HCT116 (cell line): ENCODE measurements around the gene PLD1. TPM values are rescaled to one million over a fixed set of nuclear protein-coding genes. Genes with fewer than 3 reads are reported as not detected.

Experiments used
- ATAC-seq: fragments of 200-7000 bp; cut with Tn5 transposase; 2 replicates; pipeline ENCODE4 v1.9.1; 2020; ENCODE audit warnings: mild to moderate bottlenecking, moderate library complexity
- BruUV-seq: library from RNA; stranded (reverse); fragments of 400-500 nt; replicated peaks from 2 replicates; lab custom pipeline; 2021; lab: Mats Ljungman, UMichigan
- CTCF ChIA-PET: fragments of 300-600 bp; sonication (Branson Sonifier 250); formaldehyde crosslinking; loops from one replicate; lab custom pipeline; 2021; ENCODE audit warnings: antibody characterized with exemption; lab: Charles Lee
- POLR2A ChIA-PET: fragments of 300-600, 350-600 bp; sonication (Branson Sonifier 250); formaldehyde crosslinking; loops from one replicate; lab custom pipeline; 2021; ENCODE audit warnings: antibody characterized with exemption; lab: Charles Lee
- RAD21 ChIA-PET, 2 experiments: fragments of 300-600 bp; sonication (Branson Sonifier 250); formaldehyde crosslinking; loops; one replicate each; lab custom pipeline; 2023; ENCODE audit warnings: low total read pairs in 2 of 2; ENCODE audit not compliant: uncharacterized antibody in 2 of 2, unreplicated experiment in 2 of 2, low non-redundant PET in 1 of 2; lab: Charles Lee
- DNase-seq: peaks from one replicate; pipeline ENCODE4 v3.0.0-alpha.2; 2010; ENCODE audit warnings: low read depth, low spot score
- H2AFZ ChIP-seq: fragments of 200-600 bp; shearing (Covaris generic), sonication (generic); 2 replicates; pipeline ENCODE4 v1.6.1; 2017; ENCODE audit warnings: low read depth, mixed run types, mixed read lengths, antibody characterized with exemption, low read length; ENCODE audit not compliant: poor library complexity, severe bottlenecking
- H3K27ac ChIP-seq: 2 replicates; pipeline ENCODE4 v1.5.1; 2012; ENCODE audit warnings: low read depth, low read length
- H3K27me3 ChIP-seq: fragments of 200-600 bp; sonication (generic); 2 replicates; pipeline ENCODE4 v1.6.1; 2016; ENCODE audit warnings: mixed run types, low read length, mixed read lengths; ENCODE audit not compliant: insufficient read depth
- H3K36me3 ChIP-seq, 2 experiments: fragments of 200-500 bp in 1 of 2; fragments of 200-600 bp in 1 of 2; sonication (Bioruptor generic) in 1 of 2; sonication (generic) in 1 of 2; 2 replicates each; pipeline versions ENCODE4 v1.5.1 to v1.6.1; 2014 to 2016; ENCODE audit warnings: low read length in 2 of 2, inconsistent platforms in 1 of 2, mixed read lengths in 1 of 2, mixed run types in 1 of 2; ENCODE audit not compliant: insufficient read depth in 2 of 2, control insufficient read depth in 1 of 2
- H3K4me1 ChIP-seq, 2 experiments: fragments of 200-600 bp in 1 of 2; sonication (generic) in 1 of 2; 2 replicates each; pipeline versions ENCODE4 v1.5.1 to v1.6.1; 2012 to 2017; ENCODE audit warnings: low read length in 2 of 2, inconsistent platforms in 1 of 2, mild to moderate bottlenecking in 1 of 2, mixed read lengths in 1 of 2, mixed run types in 1 of 2, moderate library complexity in 1 of 2; ENCODE audit not compliant: insufficient read depth in 2 of 2, control insufficient read depth in 1 of 2
- H3K4me2 ChIP-seq: fragments of 200-600 bp; sonication (generic); 2 replicates; pipeline ENCODE4 v1.6.1; 2017; ENCODE audit warnings: mixed run types, low read length, mixed read lengths
- H3K4me3 ChIP-seq, 2 experiments: fragments of 200-600 bp in 1 of 2; sonication (generic) in 1 of 2; replicated peaks in 1 of 2; 2 replicates each; pipeline ENCODE4 v1.5.1; 2011 to 2016; ENCODE audit warnings: low read length in 2 of 2, control low read depth in 1 of 2, low read depth in 1 of 2, mild to moderate bottlenecking in 1 of 2, mixed read lengths in 1 of 2, mixed run types in 1 of 2
- H3K79me2 ChIP-seq: fragments of 200-600 bp; sonication (generic); 2 replicates; pipeline ENCODE4 v1.6.1; 2017; ENCODE audit warnings: mild to moderate bottlenecking, mixed run types, low read length, moderate library complexity, mixed read lengths; ENCODE audit not compliant: insufficient read depth
- H3K9ac ChIP-seq: fragments of 200-600 bp; sonication (generic); 2 replicates; pipeline ENCODE4 v1.6.1; 2016; ENCODE audit warnings: low read length, mixed read lengths
- H3K9me2 ChIP-seq: fragments of 200-600 bp; sonication (generic), shearing (Covaris generic); 2 replicates; pipeline ENCODE4 v1.6.1; 2017; ENCODE audit warnings: mixed run types, mild to moderate bottlenecking, moderate library complexity; ENCODE audit not compliant: insufficient read depth
- H3K9me3 ChIP-seq, 2 experiments: fragments of 200-500 bp in 1 of 2; fragments of 200-600 bp in 1 of 2; sonication (Bioruptor generic) in 1 of 2; sonication (generic) in 1 of 2; 2 replicates each; pipeline ENCODE4 v1.6.1; 2014 to 2017; ENCODE audit warnings: low read length in 2 of 2, mixed read lengths in 2 of 2, inconsistent platforms in 1 of 2, low read depth in 1 of 2, mild to moderate bottlenecking in 1 of 2, mixed run types in 1 of 2, moderate library complexity in 1 of 2; ENCODE audit not compliant: control insufficient read depth in 1 of 2, insufficient read depth in 1 of 2
- H4K20me1 ChIP-seq: fragments of 200-600 bp; sonication (generic), shearing (Covaris generic); 2 replicates; pipeline ENCODE4 v1.6.1; 2017; ENCODE audit warnings: mixed run types, mild to moderate bottlenecking, moderate library complexity; ENCODE audit not compliant: insufficient read depth
- CEBPB ChIP-seq: IDR thresholded peaks from 2 replicates; pipeline ENCODE4 v1.6.1; 2012; ENCODE audit warnings: low read depth
- CTCF ChIP-seq, 3 experiments: fragments of 200-600 bp in 1 of 3; sonication (generic) in 1 of 3; IDR thresholded peaks in 2 of 3; conservative IDR thresholded peaks in 1 of 3; 2 replicates each; pipeline ENCODE4 v1.5.1; 2012 to 2017; ENCODE audit warnings: low read depth in 2 of 3, low read length in 2 of 3, antibody characterized with exemption in 1 of 3, borderline replicate concordance in 1 of 3, control low read depth in 1 of 3, mild to moderate bottlenecking in 1 of 3, mixed read lengths in 1 of 3, mixed run types in 1 of 3, moderate library complexity in 1 of 3; ENCODE audit not compliant: insufficient read depth in 1 of 3
- ELF1 ChIP-seq: IDR thresholded peaks from 2 replicates; pipeline ENCODE4 v1.6.1; 2012; ENCODE audit warnings: low read depth, borderline replicate concordance
- EZH2 ChIP-seq: fragments of 200-600 bp; sonication (generic); IDR thresholded peaks from 2 replicates; pipeline ENCODE4 v1.6.1; 2017; ENCODE audit warnings: antibody characterized with exemption, mixed run types
- FOSL1 ChIP-seq: IDR thresholded peaks from 2 replicates; pipeline ENCODE4 v1.6.1; 2012; ENCODE audit warnings: low read depth
- JUND ChIP-seq: IDR thresholded peaks from 2 replicates; pipeline ENCODE4 v1.6.1; 2012
- MAX ChIP-seq: IDR thresholded peaks from 2 replicates; pipeline ENCODE4 v1.6.1; 2012
- POLR2A ChIP-seq: IDR thresholded peaks from 2 replicates; pipeline ENCODE4 v1.7.0; 2011; ENCODE audit warnings: borderline replicate concordance; ENCODE audit not compliant: insufficient read depth, insufficient read length; ENCODE audit errors: extremely low read depth
- POLR2AphosphoS5 ChIP-seq: IDR thresholded peaks from 2 replicates; pipeline ENCODE4 v1.6.1; 2011; ENCODE audit warnings: mild to moderate bottlenecking, low read depth, low read length, moderate library complexity
- TCF7L2 ChIP-seq: IDR thresholded peaks from 2 replicates; pipeline ENCODE4 v1.7.0; 2011; ENCODE audit warnings: borderline replicate concordance, inconsistent platforms; ENCODE audit not compliant: insufficient read depth, insufficient read length; ENCODE audit errors: extremely low read depth
- ZBTB33 ChIP-seq: IDR thresholded peaks from 2 replicates; pipeline ENCODE4 v1.6.1; 2011; ENCODE audit warnings: mild to moderate bottlenecking, low read length, moderate library complexity; ENCODE audit not compliant: insufficient replicate concordance; ENCODE audit errors: extremely low read depth
- ZFX ChIP-seq: fragments of 450-650 bp; IDR thresholded peaks from 2 replicates; pipeline ENCODE4 v1.6.1; 2017
- ZNF274 ChIP-seq: fragments of 200-500 bp; sonication (Bioruptor generic); IDR thresholded peaks from 2 replicates; pipeline ENCODE4 v1.6.1; 2014; ENCODE audit warnings: mild to moderate bottlenecking, low read depth, low read length, inconsistent platforms
- intact Hi-C: fragments of 100-400 bp; cut with micrococcal nuclease; formaldehyde crosslinking; loops from 2 replicates; pipeline ENCODE4 v1.10.0; 2022
- total RNA-seq: library from RNA; stranded (reverse); gene quantifications from one replicate; pipeline ENCODE4 v1.2.1, GENCODE V29; 2021; ENCODE audit not compliant: unreplicated experiment

PLD1 gene
- total RNA-seq, 1 experiment from 2014 or later = 8.4 TPM

GRCh38 chr3:171557173-171557572 is 253.1 kb downstream of the PLD1 start:
- ATAC-seq (no peak), DNase-seq (no peak)
- Histone ChIP-seq H3K4me1 (no peaks in the 10 kb centered on the region), H3K4me3 (no peak overlapping the region), H3K9me2 (no peaks in the 10 kb centered on the region; the same call in 1 of the 2 replicates), H3K36me3 (no peaks in the 10 kb centered on the region), H3K27ac (no peak overlapping the region), H2AFZ (no peak overlapping the region), H3K9ac (no peak overlapping the region), H4K20me1 (no peaks in the 10 kb centered on the region), H3K9me3 (no peaks in the 10 kb centered on the region), H3K79me2 (no peaks in the 10 kb centered on the region), H3K27me3 (no peaks in the 10 kb centered on the region), H3K4me2 (no peak overlapping the region)
- no TSS peak for BruUV-seq
- RAD21 ChIA-PET = no interaction called here
- POLR2A ChIA-PET = no interaction called here
- CTCF ChIA-PET = no interaction called here
- intact Hi-C loops = no loop called here
- TF ChIP-seq POLR2A (no peak), ELF1 (no peak)

GRCh38 chr3:171556574-171557145 is 253.6 kb downstream of the PLD1 start:
- intact Hi-C loops = no loop called here
- no peak for DNase-seq
- Histone ChIP-seq H3K4me3 (no peak overlapping the region), H4K20me1 (no peaks in the 10 kb centered on the region), H3K36me3 (no peaks in the 10 kb centered on the region), H3K79me2 (no peaks in the 10 kb centered on the region), H2AFZ (no peak overlapping the region), H3K9me3 (no peaks in the 10 kb centered on the region), H3K27ac (no peak overlapping the region), H3K4me2 (no peak overlapping the region), H3K9ac (no peak overlapping the region), H3K4me1 (no peaks in the 10 kb centered on the region), H3K9me2 (no peaks in the 10 kb centered on the region; the same call in 1 of the 2 replicates), H3K27me3 (no peaks in the 10 kb centered on the region)
- TF ChIP-seq ELF1 (no peak), ZFX (no peak), JUND (no peak), CEBPB (no peak), POLR2A (no peak), FOSL1 (no peak), CTCF (IDR thresholded peaks at IDR 0.05 in 2 of 3, conservative IDR thresholded peaks at IDR 0.05 in 1 of 3; ENCODE audit: borderline replicate concordance in 1 of 3, insufficient read depth in 1 of 3, low read depth in 2 of 3, low read length in 2 of 3) (no peak), ZNF274 (no peak), MAX (no peak), EZH2 (no peak), ZBTB33 (no peak), POLR2AphosphoS5 (no peak), TCF7L2 (no peak)
- ATAC-seq = no peak
- no TSS peak for BruUV-seq
- POLR2A ChIA-PET = no interaction called here
- RAD21 ChIA-PET = no interaction called here
- CTCF ChIA-PET = no interaction called here
